RKO (cell line): Measurements from ENCODE around the gene LRRC8E.
A peak's percentile ranks its signal among the peaks of the same experiment; 100 is the strongest.

Source experiments
- DNase-seq: peaks from one replicate; pipeline ENCODE4 v3.0.0-alpha.2; 2016; ENCODE audit warnings: low spot score

LRRC8E gene

GRCh38 chr19:7888145-7888825 lies at the start of gene LRRC8E:
LRRC8E (plus strand) TSS chr19:7888510; CDS start chr19:7895604, 7,094 bp downstream.
- DNase-seq: peak; percentile 77

- DNase-seq: no peak
These were observed 48.8 kb upstream of the LRRC8E start for GRCh38 chr19:7839476-7839875.

- no peak for DNase-seq
These were observed 47.7 kb upstream of the LRRC8E start for GRCh38 chr19:7840629-7841028.

GRCh38 chr19:7841751-7842660 lies 46.3 kb upstream of the LRRC8E start:
- DNase-seq: no peak

GRCh38 chr19:7842661-7843294 lies 45.5 kb upstream of the LRRC8E start:
- DNase-seq: no peak

GRCh38 chr19:7843521-7843920 lies 44.8 kb upstream of the LRRC8E start:
- DNase-seq: no peak

GRCh38 chr19:7844405-7844804 lies 43.9 kb upstream of the LRRC8E start:
- DNase-seq: no peak

GRCh38 chr19:7844951-7845350 lies 43.4 kb upstream of the LRRC8E start:
- no peak for DNase-seq

GRCh38 chr19:7845390-7846154 lies 42.7 kb upstream of the LRRC8E start:
- DNase-seq: no peak

- DNase-seq: no peak
These were observed 42.1 kb upstream of the LRRC8E start for GRCh38 chr19:7846155-7846646.

GRCh38 chr19:7847664-7848063 lies 40.6 kb upstream of the LRRC8E start:
- no peak for DNase-seq

- no peak for DNase-seq
These were observed 39.4 kb upstream of the LRRC8E start for GRCh38 chr19:7848779-7849457.

GRCh38 chr19:7849631-7849999 lies 38.7 kb upstream of the LRRC8E start:
- DNase-seq: no peak

- no peak for DNase-seq
These were observed 38.1 kb upstream of the LRRC8E start for GRCh38 chr19:7850000-7850813.

GRCh38 chr19:7850945-7851622 lies 37.2 kb upstream of the LRRC8E start:
- DNase-seq: no peak

- no peak for DNase-seq
These were observed 36.4 kb upstream of the LRRC8E start for GRCh38 chr19:7851623-7852500.

GRCh38 chr19:7852851-7853769 lies 35.2 kb upstream of the LRRC8E start:
- peak; percentile 45 for DNase-seq

- DNase-seq: no peak
These were observed 34.6 kb upstream of the LRRC8E start for GRCh38 chr19:7853770-7854128.
